Cardiac fibroblast (primary cell): Measurements from ENCODE around the gene SNAP25.

Source experiments
- DNase-seq, 2 donors: peaks; one replicate each; pipeline versions ENCODE4 v3.0.0 to v3.0.0-alpha.2; 2010; ENCODE audit warnings: low read depth in 2 of 2
- H3K4me3 ChIP-seq, 2 donors: replicated peaks in 1 of 2; 1 replicate in 1 of 2; 2 replicates in 1 of 2; pipeline ENCODE4 v1.5.1; 2011; ENCODE audit warnings: low read depth in 2 of 2, low read length in 2 of 2, mild to moderate bottlenecking in 2 of 2, moderate library complexity in 1 of 2
- CTCF ChIP-seq: IDR thresholded peaks from one replicate; pipeline ENCODE4 v1.5.1; 2011; ENCODE audit warnings: low read depth, mild to moderate bottlenecking, low read length, inconsistent platforms

Gene SNAP25

GRCh38 chr20:10228330-10228729 is 9.7 kb downstream of the SNAP25 start:
- H3K4me3 ChIP-seq = no peak overlapping the region
- no peak for TF ChIP-seq CTCF
- no peak for DNase-seq

- TF ChIP-seq CTCF = no peak
- no peak for DNase-seq
- H3K4me3 ChIP-seq = no peak overlapping the region
These were observed 12.7 kb downstream of the SNAP25 start for GRCh38 chr20:10231290-10231689.

- no peak for DNase-seq
- TF ChIP-seq CTCF = no peak
- no peak overlapping the region for H3K4me3 ChIP-seq
These were observed 18.2 kb downstream of the SNAP25 start for GRCh38 chr20:10236540-10237533.

- TF ChIP-seq CTCF = no peak
- H3K4me3 ChIP-seq = no peak overlapping the region
- peak; percentile 24 to 54 for DNase-seq
These were observed 21.3 kb downstream of the SNAP25 start for GRCh38 chr20:10239954-10240353.

GRCh38 chr20:10240655-10241054 is 22.0 kb downstream of the SNAP25 start:
- no peak for DNase-seq
- no peak for TF ChIP-seq CTCF
- no peak overlapping the region for H3K4me3 ChIP-seq

GRCh38 chr20:10242166-10242565 is 23.5 kb downstream of the SNAP25 start:
- no peak overlapping the region for H3K4me3 ChIP-seq
- peak; percentile 2 to 13 for DNase-seq
- no peak for TF ChIP-seq CTCF
